H9 (cell line): ENCODE measurements around the gene ARHGAP5. TPM values are rescaled to one million over a fixed set of nuclear protein-coding genes. Genes with fewer than 3 reads are reported as not detected.

ENCODE experiments used
- DNase-seq: peaks from one replicate; pipeline ENCODE4 v3.0.0-alpha.2; 2017
- H2AFZ ChIP-seq: one replicate; pipeline ENCODE4 v1.6.1; 2013; ENCODE audit warnings: mild to moderate bottlenecking, low read length, control low read depth, moderate library complexity
- H2AK5ac ChIP-seq: 2 replicates; pipeline ENCODE4 v1.6.1; 2013; ENCODE audit warnings: low read length, control low read depth, mixed read lengths; ENCODE audit not compliant: insufficient read length
- H2BK120ac ChIP-seq: one replicate; pipeline ENCODE4 v1.6.1; 2013; ENCODE audit warnings: low read depth, mild to moderate bottlenecking, low read length, control low read depth, inconsistent platforms; ENCODE audit not compliant: poor library complexity, severe bottlenecking
- H2BK12ac ChIP-seq: 2 replicates; pipeline ENCODE4 v1.6.1; 2013; ENCODE audit warnings: low read length, control low read depth, mixed read lengths, low read depth; ENCODE audit not compliant: insufficient read length
- H2BK15ac ChIP-seq: 2 replicates; pipeline ENCODE4 v1.6.1; 2013; ENCODE audit warnings: low read depth, low read length, control low read depth
- H2BK20ac ChIP-seq: one replicate; pipeline ENCODE4 v1.6.1; 2013; ENCODE audit warnings: low read depth, mild to moderate bottlenecking, low read length, control low read depth, inconsistent platforms; ENCODE audit not compliant: poor library complexity, severe bottlenecking
- H2BK5ac ChIP-seq: 2 replicates; pipeline ENCODE4 v1.6.1; 2013; ENCODE audit warnings: low read length, control low read depth, mixed read lengths; ENCODE audit not compliant: insufficient read length
- H3K14ac ChIP-seq: 2 replicates; pipeline ENCODE4 v1.6.1; 2013; ENCODE audit warnings: low read length, control low read depth; ENCODE audit not compliant: insufficient read depth
- H3K18ac ChIP-seq: 2 replicates; pipeline ENCODE4 v1.6.1; 2013; ENCODE audit warnings: low read depth, mild to moderate bottlenecking, mixed read lengths, low read length, control low read depth; ENCODE audit not compliant: insufficient read length
- H3K23ac ChIP-seq: 2 replicates; pipeline ENCODE4 v1.6.1; 2013; ENCODE audit warnings: low read length, control low read depth, mixed read lengths, low read depth; ENCODE audit not compliant: insufficient read length
- H3K23me2 ChIP-seq: 2 replicates; pipeline ENCODE4 v1.6.1; 2013; ENCODE audit warnings: low read depth, mild to moderate bottlenecking, mixed read lengths, low read length, control low read depth; ENCODE audit not compliant: insufficient read length, poor library complexity, severe bottlenecking
- H3K27ac ChIP-seq: 2 replicates; pipeline ENCODE4 v1.5.1; 2013; ENCODE audit warnings: low read length, control low read depth, mixed read lengths, low read depth; ENCODE audit not compliant: insufficient read length
- H3K27me3 ChIP-seq: 2 replicates; pipeline ENCODE4 v1.6.1; 2013; ENCODE audit warnings: low read length, control low read depth, inconsistent platforms; ENCODE audit not compliant: insufficient read depth
- H3K4ac ChIP-seq: 2 replicates; pipeline ENCODE4 v1.6.1; 2013; ENCODE audit warnings: low read depth, mild to moderate bottlenecking, control low read depth, inconsistent platforms, low read length, moderate library complexity
- H3K4me1 ChIP-seq: 2 replicates; pipeline ENCODE4 v1.6.1; 2013; ENCODE audit warnings: low read length, control low read depth, inconsistent platforms; ENCODE audit not compliant: insufficient read depth
- H3K4me2 ChIP-seq: 2 replicates; pipeline ENCODE4 v1.6.1; 2013; ENCODE audit warnings: low read length, control low read depth, mixed read lengths; ENCODE audit not compliant: insufficient read length, insufficient read depth
- H3K56ac ChIP-seq: 2 replicates; pipeline ENCODE4 v1.6.1; 2013; ENCODE audit warnings: low read depth, mild to moderate bottlenecking, mixed read lengths, low read length, control low read depth; ENCODE audit not compliant: insufficient read length
- H3K79me1 ChIP-seq: 2 replicates; pipeline ENCODE4 v1.6.1; 2013; ENCODE audit warnings: low read depth, mild to moderate bottlenecking, moderate library complexity, low read length, control low read depth, inconsistent platforms; ENCODE audit not compliant: insufficient read depth, poor library complexity, severe bottlenecking
- H3K79me2 ChIP-seq: 2 replicates; pipeline ENCODE4 v1.6.1; 2013; ENCODE audit warnings: low read length, control low read depth, inconsistent platforms; ENCODE audit not compliant: insufficient read depth
- H3K9ac ChIP-seq: 2 replicates; pipeline ENCODE4 v1.6.1; 2013; ENCODE audit warnings: low read length, control low read depth, mixed read lengths; ENCODE audit not compliant: insufficient read length; ENCODE audit errors: extremely low read depth
- H3K9me3 ChIP-seq: one replicate; pipeline ENCODE4 v1.6.1; 2013; ENCODE audit warnings: low read depth, low read length, inconsistent platforms; ENCODE audit not compliant: control insufficient read depth
- H3T11ph ChIP-seq: one replicate; pipeline ENCODE4 v1.6.1; 2013; ENCODE audit warnings: mild to moderate bottlenecking, low read length, control low read depth, inconsistent platforms
- H4K20me1 ChIP-seq: one replicate; pipeline ENCODE4 v1.6.1; 2013; ENCODE audit not compliant: control insufficient read depth, insufficient read length, insufficient read depth
- H4K5ac ChIP-seq: 2 replicates; pipeline ENCODE4 v1.6.1; 2013; ENCODE audit warnings: low read depth, mild to moderate bottlenecking, mixed read lengths, low read length, control low read depth; ENCODE audit not compliant: insufficient read length
- H4K8ac ChIP-seq: replicated peaks from 2 replicates; pipeline ENCODE4 v1.6.1; 2013; ENCODE audit warnings: low read length, control low read depth, mixed read lengths, low read depth; ENCODE audit not compliant: insufficient read length
- H4K91ac ChIP-seq: 2 replicates; pipeline ENCODE4 v1.6.1; 2013; ENCODE audit warnings: low read depth, mild to moderate bottlenecking, moderate library complexity, mixed read lengths, low read length, control low read depth; ENCODE audit not compliant: insufficient read length
- H3K27ac Mint-ChIP-seq, 3 experiments: 2 replicates in 2 of 3; 3 replicates in 1 of 3; pipeline ENCODE4 v1.8.0; 2020 to 2021; ENCODE audit warnings: mixed read lengths in 3 of 3, mild to moderate bottlenecking in 1 of 3, moderate library complexity in 1 of 3
- H3K27me3 Mint-ChIP-seq: 2 replicates; pipeline ENCODE4 v1.8.0; 2021; ENCODE audit warnings: low read depth, mild to moderate bottlenecking, moderate library complexity, mixed read lengths
- H3K36me3 Mint-ChIP-seq, 3 experiments: 2 replicates in 2 of 3; 3 replicates in 1 of 3; pipeline ENCODE4 v1.8.0; 2020 to 2021; ENCODE audit warnings: low read depth in 3 of 3, mixed read lengths in 3 of 3; ENCODE audit not compliant: insufficient read depth in 1 of 3
- H3K4me1 Mint-ChIP-seq, 2 experiments: 2 replicates each; pipeline ENCODE4 v1.8.0; 2020; ENCODE audit warnings: mixed read lengths in 2 of 2
- H3K4me3 Mint-ChIP-seq, 2 experiments: 2 replicates in 1 of 2; 3 replicates in 1 of 2; pipeline ENCODE4 v1.8.0; 2020 to 2021; ENCODE audit warnings: mild to moderate bottlenecking in 2 of 2, mixed read lengths in 2 of 2, moderate library complexity in 1 of 2
- H3K9me3 Mint-ChIP-seq, 2 experiments: 2 replicates in 1 of 2; 3 replicates in 1 of 2; pipeline ENCODE4 v1.8.0; 2020; ENCODE audit warnings: mild to moderate bottlenecking in 2 of 2, mixed read lengths in 2 of 2, moderate library complexity in 1 of 2
- CTCF ChIP-seq: fragments of 200-600 bp; sonication (generic); conservative IDR thresholded peaks from 3 replicates; pipeline ENCODE4 v1.8.0; 2021; ENCODE audit warnings: antibody characterized with exemption, mild to moderate bottlenecking
- total RNA-seq: library from RNA; stranded (reverse); gene quantifications from 2 replicates; pipeline ENCODE4 v1.2.1, GENCODE V29; 2021

Gene ARHGAP5
- total RNA-seq, 1 experiment from 2014 or later = 73.8 TPM

- Histone ChIP-seq H2AFZ (no peak overlapping the region), H3K79me2 (peaks cover 3% of the 10 kb centered on the region; the same call in 1 of the 2 replicates), H2BK12ac (no peak overlapping the region), H2AK5ac (no peak overlapping the region), H2BK5ac (no peak overlapping the region), H3K23ac (no peak overlapping the region), H3T11ph (no peak overlapping the region), H3K4me2 (no peak overlapping the region), H2BK15ac (no peak overlapping the region), H3K4ac (no peak overlapping the region), H4K5ac (no peak overlapping the region), H3K23me2 (no peaks in the 10 kb centered on the region), H2BK120ac (no peak overlapping the region), H3K27me3 (no peaks in the 10 kb centered on the region), H3K18ac (no peak overlapping the region), H3K9me3 (no peaks in the 10 kb centered on the region), H3K14ac (no peak overlapping the region), H3K27ac (no peak overlapping the region), H2BK20ac (no peak overlapping the region), H4K8ac (no peak overlapping the region), H3K4me1 (no peaks in the 10 kb centered on the region), H3K56ac (no peak overlapping the region), H3K79me1 (no peaks in the 10 kb centered on the region), H4K91ac (no peak overlapping the region), H3K9ac (no peak overlapping the region), H4K20me1 (no peaks in the 10 kb centered on the region)
- Mint-ChIP-seq H3K36me3 (peaks cover 41 to 47% (median 43%) of the 10 kb centered on the region in 3 experiments), H3K27me3 (no peaks in the 10 kb centered on the region), H3K27ac (no peak overlapping the region), H3K4me3 (no peak overlapping the region), H3K4me1 (no peaks in the 10 kb centered on the region), H3K9me3 (peaks cover 11 to 22% of the 10 kb centered on the region in 2 experiments)
- no peak for TF ChIP-seq CTCF
- no peak for DNase-seq
Observed at GRCh38 chr14:32121536-32121935, 44.4 kb downstream of the ARHGAP5 start.
